Peyer's patch (tissue), 4 donors: ENCODE data around the gene IFNAR1.

Experiments used
- CTCF ChIP-seq, 6 experiments: fragments of 450-650 bp in 4 of 6; fragments of 200-600 bp in 2 of 6; sonication (generic) in 1 of 6; IDR thresholded peaks; one replicate each; pipeline ENCODE4 v1.5.1; 2017 to 2019; ENCODE audit warnings: antibody characterized with exemption in 6 of 6, mild to moderate bottlenecking in 3 of 6, moderate library complexity in 1 of 6
- POLR2A ChIP-seq, 2 donors: fragments of 450-650 bp; IDR thresholded peaks; one replicate each; pipeline ENCODE4 v1.5.1; 2017; ENCODE audit warnings: antibody characterized with exemption in 2 of 2, mild to moderate bottlenecking in 2 of 2, moderate library complexity in 2 of 2

- no peak for TF ChIP-seq CTCF (IDR thresholded peaks at IDR 0.05)
- no peak for TF ChIP-seq POLR2A (IDR thresholded peaks at IDR 0.05)
Measured at GRCh38 chr21:33364830-33365229, 40.1 kb downstream of the IFNAR1 start.
